ENCODE data around the gene PDK1. TPM values are rescaled to one million over a fixed set of nuclear protein-coding genes. Genes with fewer than 3 reads are reported as not detected.

PDK1 gene
- total RNA-seq, 1 donor from 2014 or later = 10.6 TPM

DNA sequence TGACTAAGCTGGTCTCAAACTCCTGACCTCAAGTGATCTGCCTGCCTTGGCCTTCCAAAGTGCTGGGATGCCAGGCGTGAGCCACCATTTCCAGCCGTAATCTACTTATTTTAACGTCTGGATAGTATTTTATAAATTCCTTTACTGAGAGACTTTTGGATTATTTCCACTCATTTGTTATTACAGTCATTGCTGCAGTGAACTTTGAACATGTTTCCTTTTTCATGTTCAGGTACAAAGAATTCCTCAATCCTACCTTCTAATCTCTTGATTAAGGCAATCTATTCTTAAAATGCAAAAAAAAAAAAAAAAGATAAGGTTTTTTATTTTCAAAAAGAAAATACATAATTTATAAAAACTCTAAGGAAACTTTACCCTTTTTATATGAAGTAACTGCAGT lies 78.6 kb downstream of the PDK1 start:
- FAIRE-seq = no peak
- DNase-seq (ENCODE audit: low spot score in 2 of 2) = no peak

DNA sequence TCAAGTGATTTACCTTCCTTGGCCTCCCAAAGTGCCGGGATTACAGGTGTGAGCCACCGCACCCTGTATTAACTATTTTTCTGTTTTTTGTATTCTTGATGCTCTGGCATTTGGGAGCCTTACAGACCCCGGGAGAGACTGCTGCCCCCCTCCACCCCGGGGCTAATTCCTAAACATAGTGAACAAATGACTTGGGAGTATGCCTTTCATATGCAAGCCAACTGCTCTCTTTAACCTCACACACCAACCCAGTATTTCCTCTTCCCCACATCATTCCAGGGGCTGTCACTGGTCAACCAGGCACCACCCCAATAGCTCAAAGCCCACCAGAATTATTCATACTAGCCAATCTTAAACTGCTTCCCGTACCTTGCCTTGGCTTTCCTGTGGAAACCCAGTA lies 79.7 kb downstream of the PDK1 start:
- FAIRE-seq (no peak), DNase-seq (ENCODE audit: low spot score in 2 of 2) (no peak)

DNA sequence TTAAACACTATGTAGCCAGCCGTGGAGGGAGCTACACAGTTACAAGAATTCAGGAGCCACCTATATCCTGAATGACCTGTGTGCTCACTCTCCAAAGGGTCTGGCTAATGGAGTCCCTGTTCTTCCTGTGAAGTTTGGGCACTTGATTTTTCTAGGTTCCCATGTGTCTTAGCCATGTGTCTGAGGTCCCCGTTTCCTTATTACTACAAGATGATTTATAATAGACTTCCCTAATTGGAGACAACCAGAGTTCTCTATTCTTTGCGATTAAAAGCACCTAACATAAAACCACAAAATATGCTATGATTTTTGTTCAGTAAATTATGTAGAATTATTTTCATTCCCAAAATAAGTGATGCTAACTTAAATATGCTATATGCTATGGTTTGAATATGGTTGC lies 83.4 kb downstream of the PDK1 start:
- no peak for DNase-seq (ENCODE audit: low spot score in 2 of 2)
- FAIRE-seq = no peak

DNA sequence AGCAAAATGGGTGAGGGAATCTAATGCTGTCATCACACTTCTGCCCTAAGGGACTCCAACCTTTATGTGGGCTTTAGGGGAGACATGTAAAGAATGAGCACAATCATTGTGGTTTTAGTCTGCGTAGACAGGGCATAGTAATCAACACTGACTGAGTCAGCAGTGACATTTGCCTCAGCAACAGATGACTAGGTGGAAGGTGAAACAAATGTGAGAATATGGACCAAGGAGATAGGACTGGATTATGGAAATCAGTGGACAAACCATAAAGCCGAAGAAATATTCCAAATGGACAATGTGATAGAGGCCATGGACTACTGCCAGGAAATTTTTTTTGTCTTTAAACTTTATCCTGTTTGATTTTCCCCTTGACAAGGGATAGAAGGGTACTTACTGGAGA lies 83.9 kb downstream of the PDK1 start:
- DNase-seq (ENCODE audit: low spot score in 2 of 2) (no peak), FAIRE-seq (no peak)

DNA sequence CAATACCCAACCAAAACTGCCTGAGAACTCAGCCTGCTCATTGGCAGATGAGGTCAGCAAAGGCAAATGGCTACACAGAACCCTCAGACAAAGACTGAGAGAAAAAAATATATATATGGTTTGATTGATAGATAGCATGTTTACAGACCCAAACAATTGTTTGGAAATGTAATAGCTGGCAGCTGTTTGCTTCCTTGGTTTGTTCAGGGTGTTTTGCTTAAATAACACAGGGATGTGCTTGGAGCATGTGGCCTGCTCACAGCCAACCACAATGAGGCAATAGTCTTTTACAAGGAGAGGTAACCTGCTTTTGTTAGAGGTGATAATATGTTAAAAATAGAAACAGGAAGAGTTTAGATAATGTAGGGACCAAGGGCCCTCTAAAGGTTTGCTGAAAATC lies 84.5 kb downstream of the PDK1 start:
- no peak for DNase-seq (ENCODE audit: low spot score in 2 of 2)
- no peak for FAIRE-seq

DNA sequence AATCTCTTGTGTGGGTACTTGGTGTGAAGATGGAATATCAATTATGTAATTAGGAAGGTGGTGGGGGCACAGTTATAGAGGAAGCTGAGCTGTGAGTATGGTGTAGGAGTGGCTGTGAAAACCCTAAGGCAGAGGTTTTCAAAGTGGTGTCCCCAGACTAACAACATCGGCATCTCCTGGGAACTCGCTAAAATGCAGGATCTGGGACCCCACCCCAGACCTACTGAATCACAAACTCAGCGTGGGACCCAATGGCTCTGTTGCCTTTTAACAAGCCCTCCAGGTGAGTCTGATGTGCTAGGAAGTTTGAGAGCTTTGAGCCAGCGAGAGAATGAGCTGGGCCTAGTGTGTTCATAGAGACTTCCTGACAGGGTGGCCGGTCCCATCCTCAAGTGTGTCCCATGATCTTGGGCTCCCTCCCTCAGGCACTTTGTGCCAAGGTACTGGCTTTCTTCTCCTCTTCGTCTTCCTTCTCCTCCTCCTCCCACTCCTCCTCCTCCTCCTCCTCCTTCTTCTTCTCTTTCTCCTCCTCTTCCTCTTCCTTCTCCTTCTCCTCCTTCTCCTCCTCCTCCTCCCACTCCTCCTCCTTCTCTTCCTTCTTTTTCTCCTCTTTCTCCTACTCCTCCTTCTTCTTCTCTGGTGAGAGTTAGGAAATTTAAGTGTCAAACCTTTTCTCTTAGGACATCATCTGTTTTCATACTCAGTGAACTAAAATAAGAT lies 86.6 kb downstream of the PDK1 start:
- FAIRE-seq (no peak), DNase-seq (ENCODE audit: low spot score in 2 of 2) (no peak)

DNA sequence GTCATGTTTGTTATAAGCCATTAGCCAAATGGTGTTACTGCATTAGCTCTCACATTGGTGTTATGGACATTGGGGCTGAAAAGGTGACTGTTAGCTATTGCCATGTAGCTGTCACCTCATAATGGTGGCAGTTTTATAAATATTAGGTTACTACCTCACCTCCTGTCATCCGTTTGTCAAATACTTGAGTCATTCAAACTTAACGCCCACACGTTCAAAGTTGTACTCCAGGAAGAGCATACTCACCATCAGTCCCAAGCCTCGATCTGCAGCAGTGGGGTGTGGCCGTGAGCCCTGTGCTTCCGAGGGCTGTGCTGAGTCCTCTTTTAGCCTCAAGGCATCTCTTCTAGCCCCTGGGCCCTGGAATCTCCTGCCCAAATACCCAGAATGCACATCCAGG lies 87.3 kb downstream of the PDK1 start:
- FAIRE-seq (no peak), DNase-seq (ENCODE audit: low spot score in 2 of 2) (no peak)

DNA sequence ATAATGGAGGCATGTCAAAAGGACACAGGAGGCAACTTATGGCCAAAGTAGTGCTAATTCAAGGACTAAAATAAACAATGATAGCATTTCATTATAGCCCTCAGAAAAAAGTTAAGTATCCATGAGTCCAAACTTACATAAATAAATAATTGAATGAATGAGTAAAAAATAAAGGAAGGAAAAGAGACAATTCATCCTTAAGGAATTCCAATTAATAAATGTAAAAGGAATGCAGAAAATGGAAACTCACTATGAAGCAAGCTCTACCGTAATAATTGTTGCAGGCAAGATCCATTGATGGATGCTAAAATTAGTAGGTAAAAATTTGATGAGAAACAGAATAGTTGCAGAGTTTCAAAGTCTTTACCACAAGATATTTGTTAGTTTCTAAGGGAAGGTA lies 91.5 kb downstream of the PDK1 start:
- DNase-seq (ENCODE audit: low spot score in 2 of 2) (no peak), FAIRE-seq (no peak)

DNA sequence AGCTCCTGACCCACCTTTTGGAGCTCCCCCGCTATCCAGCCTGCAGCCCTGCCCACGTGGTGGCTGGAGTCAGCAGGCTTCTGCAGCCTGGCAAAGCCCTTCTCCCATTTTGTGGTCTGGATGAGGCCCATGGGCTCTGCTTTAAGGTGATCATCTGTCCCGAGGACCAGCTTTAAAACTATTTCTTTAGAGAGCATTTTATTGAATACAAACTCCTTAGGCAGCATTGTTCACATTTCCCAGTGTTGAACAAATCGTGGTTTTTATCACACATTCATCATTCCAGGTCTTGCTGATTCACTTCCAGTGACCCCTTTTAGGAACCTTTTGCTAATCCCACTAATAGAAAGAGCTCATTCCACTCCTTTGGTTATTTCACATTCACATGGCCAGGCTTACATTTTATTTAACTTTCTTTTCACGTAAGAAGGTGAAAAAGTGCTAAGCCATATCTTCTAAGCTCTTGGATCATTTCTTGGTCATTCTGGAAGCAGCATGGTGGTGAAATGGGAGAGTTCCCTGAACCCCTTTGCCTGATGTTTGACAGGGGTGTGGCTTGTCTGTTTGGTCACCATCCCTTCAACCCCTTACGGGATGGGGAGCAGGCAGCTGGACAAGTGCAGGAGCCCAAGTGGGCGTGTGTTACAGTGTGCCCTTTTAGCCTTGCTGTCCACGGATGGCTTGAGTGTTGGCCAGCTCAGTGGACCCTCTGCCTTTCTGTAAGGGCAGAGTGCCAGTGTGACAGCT lies 99.4 kb downstream of the PDK1 start:
- FAIRE-seq (no peak), DNase-seq (ENCODE audit: low spot score in 2 of 2) (no peak)

DNA sequence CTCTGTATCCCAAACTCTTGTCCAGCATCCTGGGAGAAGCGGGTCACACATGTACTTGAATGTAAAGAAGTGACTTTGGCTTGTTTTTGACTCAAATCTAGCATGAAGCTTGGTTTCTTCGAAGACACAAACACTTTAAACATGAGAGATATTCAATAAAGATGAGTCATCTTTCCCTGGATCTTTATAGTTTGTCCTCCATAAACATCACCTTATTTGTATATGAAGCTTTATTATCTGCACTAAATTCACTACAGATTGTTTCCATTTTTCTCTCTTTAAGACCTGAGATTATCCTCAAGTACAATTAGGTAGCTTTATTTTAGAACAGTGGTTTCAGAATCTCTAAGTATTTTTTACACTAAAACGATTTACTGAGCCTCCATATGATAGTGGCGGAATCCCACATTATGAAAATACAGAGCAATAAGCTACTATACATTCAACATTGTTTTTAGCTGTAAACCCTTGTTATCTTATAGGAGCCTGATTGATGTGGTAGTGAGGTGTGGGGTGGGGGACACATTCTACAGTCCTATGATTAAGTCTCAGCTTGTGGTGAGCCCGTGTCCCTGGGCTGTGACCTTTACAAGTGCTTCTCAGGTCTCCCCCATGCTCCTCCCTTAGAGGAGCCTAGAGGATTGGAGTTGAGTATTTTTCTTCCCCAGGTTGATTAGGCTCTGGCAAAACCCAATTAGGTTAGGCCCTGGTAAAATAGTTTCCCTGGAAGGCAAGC lies 100.1 kb downstream of the PDK1 start:
- FAIRE-seq (no peak), DNase-seq (ENCODE audit: low spot score in 2 of 2) (no peak)

Small RNAs within 50 kb of the gene (small RNA-seq; reads per million reads assigned to genes)
- gene RF00019 = not detected

Other genes starting within 250 kb of the PDK1 start
- gene ITGA6, start 128.5 kb upstream of the PDK1 start, total RNA-seq = 26.5 TPM
- gene RAPGEF4, start 179.8 kb downstream of the PDK1 start, total RNA-seq = 23.6 TPM

All from frontal cortex (tissue), 4 donors.